Left ventricle myocardium inferior (tissue), 1 donor: ENCODE data around the gene MYL1. TPM values are rescaled to one million over a fixed set of nuclear protein-coding genes. Genes with fewer than 3 reads are reported as not detected.

ENCODE experiments used
- DNase-seq: peaks from one replicate; pipeline ENCODE4 v3.0.0-alpha.2; 2020
- H3K27ac ChIP-seq: fragments of 200-600 bp; replicated peaks from 2 replicates; pipeline ENCODE4 v1.8.0; 2021
- H3K27me3 ChIP-seq: fragments of 200-600 bp; 2 replicates; pipeline ENCODE4 v1.8.0; 2021; ENCODE audit warnings: low read depth
- H3K36me3 ChIP-seq: fragments of 200-600 bp; 2 replicates; pipeline ENCODE4 v1.8.0; 2021
- H3K4me1 ChIP-seq: fragments of 200-600 bp; 2 replicates; pipeline ENCODE4 v1.8.0; 2021
- H3K4me3 ChIP-seq: fragments of 200-600 bp; 2 replicates; pipeline ENCODE4 v1.8.0; 2021; ENCODE audit warnings: mild to moderate bottlenecking, moderate library complexity
- H3K9me3 ChIP-seq: fragments of 200-600 bp; replicated peaks from 2 replicates; pipeline ENCODE4 v1.8.0; 2021
- CTCF ChIP-seq: fragments of 200-600 bp; IDR thresholded peaks from 2 replicates; pipeline ENCODE4 v1.8.0; 2021; ENCODE audit warnings: antibody characterized with exemption, mild to moderate bottlenecking, borderline replicate concordance
- intact Hi-C: fragments of 100-400 bp; cut with micrococcal nuclease; formaldehyde crosslinking; loops from one replicate; pipeline ENCODE4 v1.11.0; 2022
- total RNA-seq: library from RNA; stranded (reverse); fragmentation: NEBNext Ultra II Directional; extraction: Animal tissue kit (Norgen Biotek cat#: 25700); gene quantifications from one replicate; pipeline ENCODE4 v1.2.1, GENCODE V29; 2021
- donor health status: DM: no; HTN: yes; CAD: no; lungs with severe emphysema.

Gene MYL1
- total RNA-seq, 1 donor from 2014 or later = 0.36 TPM

- no peak overlapping the region for H3K4me3 ChIP-seq
- no peaks in the 10 kb centered on the region for H3K4me1 ChIP-seq
- no peak for TF ChIP-seq CTCF
- no peaks in the 10 kb centered on the region for H3K27me3 ChIP-seq
- no peak overlapping the region for H3K27ac ChIP-seq
- H3K9me3 ChIP-seq = peaks cover 10% of the 10 kb centered on the region
- no peak for DNase-seq
- intact Hi-C loops = no loop called here
- no peaks in the 10 kb centered on the region for H3K36me3 ChIP-seq
These were observed 26.6 kb downstream of the MYL1 start for GRCh38 chr2:210288408-210288807.

- Histone ChIP-seq H3K27me3 (no peaks in the 10 kb centered on the region), H3K27ac (no peak overlapping the region), H3K4me1 (no peaks in the 10 kb centered on the region), H3K4me3 (no peak overlapping the region), H3K36me3 (no peaks in the 10 kb centered on the region), H3K9me3 (peaks cover 20% of the 10 kb centered on the region)
- intact Hi-C loops = no loop called here
- no peak for DNase-seq
- TF ChIP-seq CTCF = no peak
These were observed 27.7 kb downstream of the MYL1 start for GRCh38 chr2:210287301-210287700.

GRCh38 chr2:210286123-210286680, 28.8 kb downstream of the MYL1 start:
- no peak for DNase-seq
- no peak for TF ChIP-seq CTCF
- Histone ChIP-seq H3K9me3 (peaks cover 20% of the 10 kb centered on the region), H3K36me3 (no peaks in the 10 kb centered on the region), H3K27ac (no peak overlapping the region), H3K4me1 (no peaks in the 10 kb centered on the region), H3K27me3 (no peaks in the 10 kb centered on the region), H3K4me3 (no peak overlapping the region)
- intact Hi-C loops = no loop called here

- no peak overlapping the region for H3K27ac ChIP-seq
- no peaks in the 10 kb centered on the region for H3K27me3 ChIP-seq
- H3K4me3 ChIP-seq = no peak overlapping the region
- no peaks in the 10 kb centered on the region for H3K36me3 ChIP-seq
- DNase-seq = no peak
- TF ChIP-seq CTCF = no peak
- H3K9me3 ChIP-seq = peaks cover 8% of the 10 kb centered on the region
- H3K4me1 ChIP-seq = no peaks in the 10 kb centered on the region
- intact Hi-C loops = no loop called here
These were observed 37.8 kb downstream of the MYL1 start for GRCh38 chr2:210277133-210277532.

- no peak for TF ChIP-seq CTCF
- no peak for DNase-seq
- H3K27me3 ChIP-seq = no peaks in the 10 kb centered on the region
- peaks cover 8% of the 10 kb centered on the region for H3K9me3 ChIP-seq
- no peak overlapping the region for H3K4me3 ChIP-seq
- H3K27ac ChIP-seq = no peak overlapping the region
- H3K36me3 ChIP-seq = no peaks in the 10 kb centered on the region
- H3K4me1 ChIP-seq = no peaks in the 10 kb centered on the region
- intact Hi-C loops = no loop called here
These were observed 43.7 kb downstream of the MYL1 start for GRCh38 chr2:210271300-210271699.
